Mesendoderm (in vitro differentiated cells): ENCODE results near the gene RNF112.
A peak's percentile ranks its signal among the peaks of the same experiment; 100 is the strongest.

ENCODE experiments used
- DNase-seq: peaks from one replicate; pipeline ENCODE4 v3.0.0; 2013
- H2AK5ac ChIP-seq: 2 replicates; pipeline ENCODE4 v1.6.1; 2013; ENCODE audit warnings: low read length, inconsistent platforms
- H2BK120ac ChIP-seq: 2 replicates; pipeline ENCODE4 v1.6.1; 2013; ENCODE audit warnings: low read depth, mild to moderate bottlenecking, low read length, moderate library complexity, mixed read lengths
- H2BK15ac ChIP-seq: replicated peaks from 2 replicates; pipeline ENCODE4 v1.6.1; 2013; ENCODE audit warnings: low read depth, mild to moderate bottlenecking, moderate library complexity
- H2BK5ac ChIP-seq: 2 replicates; pipeline ENCODE4 v1.6.1; 2013; ENCODE audit warnings: low read length, inconsistent platforms
- H3K18ac ChIP-seq: 2 replicates; pipeline ENCODE4 v1.6.1; 2013; ENCODE audit warnings: mild to moderate bottlenecking, low read length, mixed read lengths
- H3K23ac ChIP-seq: one replicate; pipeline ENCODE4 v1.6.1; 2013; ENCODE audit warnings: low read length
- H3K27ac ChIP-seq: 2 replicates; pipeline ENCODE4 v1.5.1; 2013; ENCODE audit warnings: low read depth, mild to moderate bottlenecking, inconsistent platforms, low read length, moderate library complexity
- H3K27me3 ChIP-seq: 2 replicates; pipeline ENCODE4 v1.6.1; 2013; ENCODE audit warnings: low read length, control low read depth, mild to moderate bottlenecking, inconsistent platforms; ENCODE audit not compliant: insufficient read depth, poor library complexity
- H3K36me3 ChIP-seq: 2 replicates; pipeline ENCODE4 v1.6.1; 2013; ENCODE audit warnings: low read length, inconsistent platforms; ENCODE audit not compliant: control insufficient read depth, insufficient read depth
- H3K4ac ChIP-seq: one replicate; pipeline ENCODE4 v1.6.1; 2013; ENCODE audit warnings: low read depth, mild to moderate bottlenecking, low read length, moderate library complexity
- H3K4me1 ChIP-seq: 2 replicates; pipeline ENCODE4 v1.6.1; 2013; ENCODE audit warnings: low read depth, low read length, inconsistent platforms; ENCODE audit not compliant: control insufficient read depth
- H3K4me2 ChIP-seq: 2 replicates; pipeline ENCODE4 v1.6.1; 2013; ENCODE audit warnings: low read length
- H3K4me3 ChIP-seq: 2 replicates; pipeline ENCODE4 v1.5.1; 2013; ENCODE audit warnings: mild to moderate bottlenecking, low read length
- H3K56ac ChIP-seq: one replicate; pipeline ENCODE4 v1.6.1; 2013; ENCODE audit warnings: low read length
- H3K79me1 ChIP-seq: 2 replicates; pipeline ENCODE4 v1.6.1; 2013; ENCODE audit warnings: low read length, inconsistent platforms
- H3K79me2 ChIP-seq: 2 replicates; pipeline ENCODE4 v1.6.1; 2013; ENCODE audit warnings: mild to moderate bottlenecking, low read length; ENCODE audit not compliant: control insufficient read depth, insufficient read depth
- H3K9ac ChIP-seq: 2 replicates; pipeline ENCODE4 v1.6.1; 2013; ENCODE audit warnings: low read length, inconsistent platforms
- H4K5ac ChIP-seq: one replicate; pipeline ENCODE4 v1.6.1; 2013; ENCODE audit warnings: low read length
- H4K8ac ChIP-seq: one replicate; pipeline ENCODE4 v1.6.1; 2013; ENCODE audit warnings: low read depth, mild to moderate bottlenecking, control low read depth, low read length, moderate library complexity
- WGBS: extraction: QIAGEN DNeasy Blood & Tissue Kit; methylation state at CpG from one replicate; pipeline ENCODE4 v1.1.7; 2013; ENCODE audit warnings: low lambda C conversion rate, missing lambda C conversion rate; ENCODE audit not compliant: insufficient coverage; ENCODE audit errors: extremely low coverage; 5-methylcytosine and 5-hydroxymethylcytosine counted together

RNF112 gene

DNA sequence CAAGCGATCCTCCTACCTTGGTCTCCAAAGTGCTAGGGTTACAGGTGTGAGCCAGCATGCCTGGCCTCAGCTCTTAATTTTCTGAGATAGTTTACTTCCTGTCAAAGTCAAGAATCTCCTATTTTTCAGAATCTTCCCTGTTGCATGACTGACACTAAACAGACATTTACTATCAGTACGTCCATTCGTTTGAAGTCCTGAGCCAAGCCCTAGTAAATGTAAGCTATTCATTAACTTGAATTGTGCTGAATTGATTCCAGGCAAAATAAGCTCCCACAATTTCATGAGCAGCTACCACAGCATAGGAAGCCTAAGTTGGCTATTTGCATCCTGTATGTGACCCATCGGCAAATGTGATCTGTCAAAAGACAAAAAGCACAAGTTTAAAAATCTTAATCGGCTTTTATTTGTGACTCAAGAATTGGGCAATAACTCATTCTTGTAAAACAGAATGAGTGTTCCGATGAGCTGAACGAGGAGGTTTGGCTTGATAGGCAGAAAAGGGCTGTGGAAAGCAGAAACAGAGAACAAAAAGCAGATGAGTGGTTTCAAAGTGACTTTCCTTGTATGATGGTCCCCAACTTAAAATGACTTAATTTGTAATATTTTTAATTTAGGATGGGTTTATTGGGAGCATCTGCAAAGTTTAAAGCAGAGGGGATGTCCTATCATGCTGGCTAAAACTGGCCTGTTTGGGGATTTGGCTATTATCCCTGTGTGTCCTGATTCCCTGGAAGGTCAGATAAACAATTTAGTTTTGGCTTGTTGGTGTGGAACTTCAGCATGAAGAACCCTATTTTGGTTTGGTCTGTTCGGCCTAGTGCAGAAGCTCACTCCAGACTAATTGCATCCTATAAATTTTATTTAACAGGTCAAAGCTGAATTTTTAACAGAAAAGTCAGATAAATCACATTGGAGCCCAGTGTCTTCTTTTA, 14.2 kb downstream of the RNF112 start:
- WGBS, result no CpG with 5 or more reads among the region's 8 CpGs

DNA sequence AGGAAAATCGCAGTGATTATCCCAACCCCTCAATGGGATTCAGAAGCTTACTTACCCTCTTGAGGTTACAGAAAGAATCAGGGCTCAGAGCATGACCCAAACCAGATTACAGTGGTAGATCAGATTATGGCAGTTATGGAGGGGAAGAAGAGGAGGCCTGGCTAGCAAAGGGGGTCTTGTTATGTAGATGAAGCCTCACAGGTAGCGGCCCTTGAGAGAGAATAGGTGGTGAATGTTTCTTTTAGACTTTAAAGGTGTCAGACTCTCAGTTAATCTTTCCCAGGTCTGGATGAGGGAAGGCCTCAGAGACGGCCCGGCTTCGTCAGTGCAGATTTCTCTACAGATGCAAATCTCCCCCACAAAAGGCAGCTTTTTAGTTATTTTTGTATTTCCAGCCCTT, 15.6 kb downstream of the RNF112 start:
- Histone ChIP-seq H2BK15ac (no peak overlapping the region), H2AK5ac (no peak overlapping the region), H3K27me3 (no peaks in the 10 kb centered on the region), H3K9ac (no peak overlapping the region), H3K4me1 (peaks cover 3% of the 10 kb centered on the region), H3K4me3 (no peak overlapping the region), H3K36me3 (no peaks in the 10 kb centered on the region), H3K18ac (peak overlapping the region; percentile 61), H4K5ac (no peak overlapping the region), H2BK5ac (peak overlapping the region; percentile 66), H3K79me2 (no peaks in the 10 kb centered on the region), H2BK120ac (no peak overlapping the region), H3K56ac (peak overlapping the region; percentile 65), H3K79me1 (no peaks in the 10 kb centered on the region), H3K23ac (no peak overlapping the region), H3K4ac (no peak overlapping the region), H3K27ac (peak overlapping the region; percentile 46), H4K8ac (no peak overlapping the region), H3K4me2 (no peak overlapping the region)
- peak; percentile 57 for DNase-seq
- no CpG with 5 or more reads among the region's 5 CpGs for WGBS

More for the DNA sequence above, 14.2 kb downstream of the RNF112 start:
- Histone ChIP-seq H4K5ac (no peak overlapping the region), H3K56ac (no peak overlapping the region), H3K27me3 (no peaks in the 10 kb centered on the region), H2BK5ac (no peak overlapping the region), H4K8ac (no peak overlapping the region), H3K27ac (no peak overlapping the region), H2BK15ac (no peak overlapping the region), H3K9ac (no peak overlapping the region), H3K4me2 (no peak overlapping the region), H3K36me3 (no peaks in the 10 kb centered on the region), H3K79me1 (no peaks in the 10 kb centered on the region), H3K23ac (no peak overlapping the region), H2AK5ac (no peak overlapping the region), H3K18ac (peak overlapping the region; percentile 90), H2BK120ac (peak overlapping the region; percentile 36), H3K4ac (peak overlapping the region; percentile 85), H3K79me2 (no peaks in the 10 kb centered on the region), H3K4me1 (peaks cover 3% of the 10 kb centered on the region), H3K4me3 (no peak overlapping the region)
- DNase-seq, result no peak

DNA sequence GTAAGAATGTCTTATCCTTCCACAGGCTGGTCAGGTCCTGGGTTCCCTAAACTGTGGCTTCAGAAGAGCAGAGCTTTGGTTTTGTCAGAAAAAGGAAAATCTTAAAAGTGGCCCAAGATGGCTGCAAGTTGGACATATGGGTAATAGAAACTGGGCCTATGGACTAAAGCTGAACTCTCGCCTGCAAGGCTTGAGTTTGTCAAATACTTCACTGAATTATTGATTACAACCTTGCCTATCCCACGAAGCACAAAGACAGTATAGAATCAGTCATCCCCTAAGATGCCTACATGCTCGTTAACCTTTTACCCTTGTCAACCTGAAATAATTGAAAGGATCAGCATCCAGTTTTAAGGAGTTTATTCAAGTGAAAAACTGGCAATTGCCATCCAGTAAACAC, 20.7 kb downstream of the RNF112 start:
- Histone ChIP-seq H3K36me3 (no peaks in the 10 kb centered on the region), H4K5ac (no peak overlapping the region), H2BK15ac (no peak overlapping the region), H4K8ac (no peak overlapping the region), H3K27me3 (no peaks in the 10 kb centered on the region), H3K56ac (peak overlapping the region; percentile 73), H3K4me1 (peaks cover 14% of the 10 kb centered on the region), H2BK120ac (peak overlapping the region; percentile 78), H3K18ac (peak overlapping the region; percentile 43), H2BK5ac (peak overlapping the region; percentile 77), H3K79me1 (no peaks in the 10 kb centered on the region), H2AK5ac (peak overlapping the region; percentile 68), H3K4me2 (no peak overlapping the region), H3K9ac (no peak overlapping the region), H3K23ac (peak overlapping the region; percentile 3), H3K4me3 (no peak overlapping the region), H3K79me2 (no peaks in the 10 kb centered on the region), H3K27ac (peak overlapping the region; percentile 40), H3K4ac (peak overlapping the region; percentile 79)
- no peak for DNase-seq
- WGBS, result no CpG with 5 or more reads among the region's 3 CpGs

DNA sequence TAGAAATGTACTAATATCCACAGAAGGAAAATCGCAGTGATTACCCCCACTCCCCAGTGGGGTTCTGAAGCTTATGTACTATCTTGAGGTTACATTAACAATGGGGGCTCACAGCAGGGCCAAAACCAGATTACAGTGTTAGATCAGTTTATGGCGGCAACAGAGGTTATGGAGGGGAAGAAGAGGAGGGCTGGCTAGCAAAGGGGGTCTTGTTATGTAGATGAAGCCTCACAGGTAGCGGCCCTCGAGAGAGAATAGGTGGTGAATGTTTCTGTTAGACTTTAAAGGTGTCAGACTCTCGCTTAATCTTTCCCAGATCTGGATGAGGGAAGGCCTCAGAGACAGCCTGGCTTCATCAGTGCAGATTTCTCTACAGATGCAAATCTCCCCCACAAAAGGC, 22.2 kb downstream of the RNF112 start:
- Histone ChIP-seq H3K9ac (peak overlapping the region; percentile 40), H2BK120ac (no peak overlapping the region), H3K4me1 (peaks cover 16% of the 10 kb centered on the region), H3K4ac (no peak overlapping the region), H2BK15ac (no peak overlapping the region), H3K79me1 (no peaks in the 10 kb centered on the region), H2AK5ac (no peak overlapping the region), H4K5ac (no peak overlapping the region), H3K36me3 (no peaks in the 10 kb centered on the region), H3K4me2 (no peak overlapping the region), H3K27ac (peak overlapping the region; percentile 38), H3K23ac (no peak overlapping the region), H3K18ac (no peak overlapping the region), H3K56ac (peak overlapping the region; percentile 50), H3K27me3 (no peaks in the 10 kb centered on the region), H3K79me2 (no peaks in the 10 kb centered on the region), H4K8ac (no peak overlapping the region), H2BK5ac (peak overlapping the region; percentile 93), H3K4me3 (no peak overlapping the region)
- WGBS, result no CpG with 5 or more reads among the region's 5 CpGs
- peak; percentile 76 for DNase-seq

DNA sequence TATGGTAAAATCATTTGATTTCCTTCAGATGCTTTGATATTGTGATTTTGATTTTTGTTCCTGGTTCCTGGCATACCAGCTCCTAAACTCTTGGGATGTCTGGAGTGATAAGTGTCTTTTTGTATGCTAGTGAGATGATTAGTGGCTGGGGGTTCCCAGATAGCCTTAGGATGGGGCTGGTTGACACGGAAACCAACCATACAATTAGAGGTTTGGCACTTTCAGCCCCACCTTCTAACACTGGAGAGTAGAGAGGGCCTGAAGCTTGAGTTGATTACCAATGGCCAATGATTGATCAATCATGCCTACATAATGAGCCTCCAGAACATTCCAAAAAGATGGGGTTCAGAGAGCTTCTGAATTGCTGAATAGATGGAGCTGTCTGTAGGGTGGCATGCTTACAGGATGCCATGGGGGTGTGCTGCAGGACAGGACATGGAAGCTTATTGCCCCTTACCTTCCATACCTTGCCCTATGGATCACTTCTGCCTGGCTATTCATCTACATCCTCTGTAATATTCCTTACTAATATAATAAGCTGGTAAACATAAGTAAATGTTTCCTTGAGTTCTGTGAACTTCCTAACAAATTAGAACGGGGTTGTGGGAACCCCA, 22.8 kb downstream of the RNF112 start:
- Histone ChIP-seq H3K23ac (no peak overlapping the region), H3K56ac (peak overlapping the region; percentile 47), H3K4ac (peak overlapping the region; percentile 96), H3K4me1 (peaks cover 16% of the 10 kb centered on the region), H2BK15ac (no peak overlapping the region), H3K18ac (peak overlapping the region; percentile 51), H2AK5ac (peak overlapping the region; percentile 94), H3K79me1 (no peaks in the 10 kb centered on the region), H2BK5ac (peak overlapping the region; percentile 99), H3K4me3 (no peak overlapping the region), H3K9ac (peak overlapping the region; percentile 34), H2BK120ac (peak overlapping the region; percentile 35), H3K4me2 (no peak overlapping the region), H4K5ac (peak overlapping the region; percentile 74), H4K8ac (no peak overlapping the region), H3K79me2 (no peaks in the 10 kb centered on the region), H3K27me3 (no peaks in the 10 kb centered on the region), H3K36me3 (no peaks in the 10 kb centered on the region), H3K27ac (peak overlapping the region; percentile 81)
- peak; percentile 90 for DNase-seq
- WGBS, result no CpG with 5 or more reads among the region's 2 CpGs
